Endodermal cell (in vitro differentiated cells): ENCODE measurements around the gene DOCK7. TPM values are rescaled to one million over a fixed set of nuclear protein-coding genes. Genes with fewer than 3 reads are reported as not detected.
A peak's percentile ranks its signal among the peaks of the same experiment; 100 is the strongest.

Source experiments
- DNase-seq: peaks from one replicate; pipeline ENCODE4 v3.0.0-alpha.2; 2017
- H3K27ac ChIP-seq: 2 replicates; pipeline ENCODE4 v1.5.1; 2013; ENCODE audit warnings: mild to moderate bottlenecking, low read depth, low read length, moderate library complexity
- H3K27me3 ChIP-seq: 2 replicates; pipeline ENCODE4 v1.6.1; 2013; ENCODE audit warnings: mild to moderate bottlenecking, low read length, moderate library complexity; ENCODE audit not compliant: insufficient read depth, control insufficient read depth, poor library complexity, severe bottlenecking
- H3K36me3 ChIP-seq: 2 replicates; pipeline ENCODE4 v1.7.0; 2013; ENCODE audit warnings: mild to moderate bottlenecking, low read length, moderate library complexity; ENCODE audit not compliant: control insufficient read depth, insufficient read depth
- H3K4me1 ChIP-seq: one replicate; pipeline ENCODE4 v1.7.0; 2013; ENCODE audit warnings: low read length; ENCODE audit not compliant: control insufficient read depth, insufficient read depth
- H3K4me3 ChIP-seq: 2 replicates; pipeline ENCODE4 v1.5.1; 2013; ENCODE audit warnings: mild to moderate bottlenecking, low read length, moderate library complexity
- H3K9ac ChIP-seq: 2 replicates; pipeline ENCODE4 v1.6.1; 2013; ENCODE audit warnings: mild to moderate bottlenecking, low read length, moderate library complexity; ENCODE audit not compliant: poor library complexity, severe bottlenecking; ENCODE audit errors: extremely low read depth
- H3K9me3 ChIP-seq: 2 replicates; pipeline ENCODE4 v1.6.1; 2013; ENCODE audit warnings: mild to moderate bottlenecking, low read length, moderate library complexity; ENCODE audit not compliant: control insufficient read depth
- H3K27ac Mint-ChIP-seq: 2 replicates; pipeline ENCODE4 v1.8.0; 2020; ENCODE audit warnings: mixed read lengths
- H3K27me3 Mint-ChIP-seq: 2 replicates; pipeline ENCODE4 v1.8.0; 2021; ENCODE audit warnings: mild to moderate bottlenecking, mixed read lengths; ENCODE audit not compliant: insufficient read depth
- H3K36me3 Mint-ChIP-seq: 2 replicates; pipeline ENCODE4 v1.8.0; 2020; ENCODE audit warnings: low read depth, mixed read lengths
- H3K4me1 Mint-ChIP-seq: 2 replicates; pipeline ENCODE4 v1.8.0; 2020; ENCODE audit warnings: mixed read lengths
- H3K4me3 Mint-ChIP-seq: 2 replicates; pipeline ENCODE4 v1.8.0; 2020; ENCODE audit warnings: mild to moderate bottlenecking, moderate library complexity, mixed read lengths
- H3K9me3 Mint-ChIP-seq: 2 replicates; pipeline ENCODE4 v1.8.0; 2020; ENCODE audit warnings: mild to moderate bottlenecking, mixed read lengths
- CTCF ChIP-seq: fragments of 200-600 bp; sonication (generic); conservative IDR thresholded peaks from 2 replicates; pipeline ENCODE4 v1.5.0; 2021; ENCODE audit warnings: antibody characterized with exemption, mild to moderate bottlenecking
- WGBS, 2 experiments: methylation state at CpG; one replicate each; pipeline versions ENCODE4 v1.1.5 to v1.1.7; 2013; ENCODE audit warnings: missing lambda C conversion rate in 2 of 2, mixed read lengths in 1 of 2; ENCODE audit not compliant: insufficient coverage in 1 of 2, insufficient read length in 1 of 2; 5-methylcytosine and 5-hydroxymethylcytosine counted together
- total RNA-seq, 2 donors: library from RNA; stranded (reverse); fragmentation: NEBNext Ultra II Directional in 1 of 2; extraction: Animal tissue kit (Norgen Biotek cat#: 25700) in 1 of 2; gene quantifications; 2 replicates in 1 of 2; 3 replicates in 1 of 2; pipeline ENCODE4 v1.2.1, GENCODE V29; 2021

DOCK7 gene
- total RNA-seq, 2 donors from 2014 or later, result 66.8 to 72.8 TPM

GRCh38 chr1:62406576-62406975 lies 281.6 kb downstream of the DOCK7 start:
- no peaks in the 10 kb centered on the region for H3K9me3 ChIP-seq
- no peak overlapping the region for H3K27ac ChIP-seq
- H3K9ac ChIP-seq, result no peak overlapping the region
- H3K36me3 ChIP-seq, result no peaks in the 10 kb centered on the region
- peak; percentile 31 for DNase-seq
- 76 to 86% methylated on average over 3 of the region's 3 CpGs for WGBS, 2 experiments
- H3K27me3 ChIP-seq, result no peaks in the 10 kb centered on the region
- no peak overlapping the region for H3K4me3 Mint-ChIP-seq
- no peak overlapping the region for H3K27ac Mint-ChIP-seq
- no peak for TF ChIP-seq CTCF
- no peaks in the 10 kb centered on the region for H3K27me3 Mint-ChIP-seq
- no peaks in the 10 kb centered on the region for H3K4me1 ChIP-seq
- no peak overlapping the region for H3K4me3 ChIP-seq
- no peaks in the 10 kb centered on the region for H3K9me3 Mint-ChIP-seq
- peaks cover 4% of the 10 kb centered on the region for H3K4me1 Mint-ChIP-seq
- H3K36me3 Mint-ChIP-seq, result no peaks in the 10 kb centered on the region

GRCh38 chr1:62405247-62405646 lies 282.9 kb downstream of the DOCK7 start:
- 93% methylated on average over 2 of the region's 2 CpGs; no CpG with 5 or more reads in 1 of the 2 experiments for WGBS, 2 experiments

More at GRCh38 chr1:62405247-62405646, 282.9 kb downstream of the DOCK7 start:
- H3K4me3 Mint-ChIP-seq, result no peak overlapping the region
- Histone ChIP-seq H3K27me3 (no peaks in the 10 kb centered on the region), H3K36me3 (no peaks in the 10 kb centered on the region), H3K4me1 (no peaks in the 10 kb centered on the region), H3K27ac (no peak overlapping the region), H3K9ac (no peak overlapping the region), H3K4me3 (no peak overlapping the region), H3K9me3 (no peaks in the 10 kb centered on the region)
- TF ChIP-seq CTCF, result no peak
- H3K9me3 Mint-ChIP-seq, result no peaks in the 10 kb centered on the region
- no peak for DNase-seq
- peaks cover 13% of the 10 kb centered on the region for H3K4me1 Mint-ChIP-seq
- H3K36me3 Mint-ChIP-seq, result no peaks in the 10 kb centered on the region
- no peak overlapping the region for H3K27ac Mint-ChIP-seq
- H3K27me3 Mint-ChIP-seq, result no peaks in the 10 kb centered on the region

Other genes starting within 250 kb of the DOCK7 start
- not detected for gene ANGPTL3, start 90.9 kb downstream of the DOCK7 start, total RNA-seq
- 10 to 100 TPM; 23.8 to 32.8 TPM for gene ATG4C, start 95.7 kb upstream of the DOCK7 start, total RNA-seq